CD4-positive, alpha-beta T cell treated with Interleukin-6 at 100 ng/mL for 8 hours (primary cell): ENCODE data around the gene FAHD2A.
A peak's percentile ranks its signal among the peaks of the same experiment; 100 is the strongest.
"Not testable (repeated sequence)": the region's sequence is repeated elsewhere in the genome, so short reads cannot be mapped to it uniquely, and the experiment has no call there.

ENCODE experiments used
- DNase-seq: peaks from one replicate; pipeline ENCODE4 v3.0.0-alpha.2; 2020; ENCODE audit warnings: mixed read lengths, low spot score

FAHD2A gene

DNA sequence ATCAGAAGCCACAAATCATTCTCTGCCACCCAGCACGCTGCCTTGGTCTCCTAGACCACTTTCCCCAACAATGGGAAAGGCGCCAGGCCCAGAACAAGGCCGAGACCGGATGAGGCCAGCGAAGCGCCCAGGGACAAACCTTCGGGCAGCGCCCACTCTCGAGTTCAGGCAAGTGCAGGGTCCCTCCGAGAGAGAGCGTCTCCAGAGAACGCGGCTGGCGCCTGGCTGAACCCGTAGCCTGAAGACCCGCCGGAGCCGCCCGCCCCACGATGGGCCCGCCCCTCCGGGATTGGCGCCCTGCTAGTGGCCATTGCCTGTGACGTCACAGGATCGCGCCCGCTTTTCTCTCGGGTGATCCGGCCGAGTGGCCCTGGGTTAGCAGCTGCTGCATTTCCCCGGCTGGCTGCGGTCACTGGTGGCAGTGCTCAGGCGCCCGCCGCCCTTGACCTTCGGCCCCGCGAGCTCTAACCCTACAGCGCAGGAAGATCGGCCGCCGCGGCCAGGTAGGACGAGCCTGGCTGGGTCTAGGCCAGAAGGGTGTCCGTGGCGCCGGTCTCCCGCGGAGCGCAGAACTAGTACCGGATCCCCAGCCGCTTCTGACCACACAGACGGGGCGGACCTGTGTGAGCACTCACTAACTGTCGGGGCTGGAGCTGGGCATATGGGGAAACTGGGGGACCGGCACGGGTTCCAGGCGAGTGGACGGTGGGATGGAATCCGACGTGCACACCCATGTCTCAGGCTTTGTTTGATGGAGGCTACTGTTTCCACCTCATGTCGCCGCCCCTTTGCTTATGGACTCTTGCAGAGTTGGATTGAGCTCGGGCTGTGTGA is at the start of gene FAHD2A:
Gene FAHD2A, plus strand, starts transcription at position 339 of the 834 bp plus-strand sequence. CDS start 2,851 bp downstream, outside the sequence.
- peak; percentile 90 for DNase-seq

- no peak for DNase-seq
Observed at GRCh38 chr2:95353055-95353575, 49.4 kb upstream of the FAHD2A start.

GRCh38 chr2:95353613-95354468 is 48.7 kb upstream of the FAHD2A start:
- no peak for DNase-seq

- no peak for DNase-seq
Observed at GRCh38 chr2:95354469-95354901, 48.0 kb upstream of the FAHD2A start.

- no peak for DNase-seq
Observed at GRCh38 chr2:95354925-95355324, 47.6 kb upstream of the FAHD2A start.

GRCh38 chr2:95355486-95355885 is 47.0 kb upstream of the FAHD2A start:
- DNase-seq: not testable (repeated sequence)

DNA sequence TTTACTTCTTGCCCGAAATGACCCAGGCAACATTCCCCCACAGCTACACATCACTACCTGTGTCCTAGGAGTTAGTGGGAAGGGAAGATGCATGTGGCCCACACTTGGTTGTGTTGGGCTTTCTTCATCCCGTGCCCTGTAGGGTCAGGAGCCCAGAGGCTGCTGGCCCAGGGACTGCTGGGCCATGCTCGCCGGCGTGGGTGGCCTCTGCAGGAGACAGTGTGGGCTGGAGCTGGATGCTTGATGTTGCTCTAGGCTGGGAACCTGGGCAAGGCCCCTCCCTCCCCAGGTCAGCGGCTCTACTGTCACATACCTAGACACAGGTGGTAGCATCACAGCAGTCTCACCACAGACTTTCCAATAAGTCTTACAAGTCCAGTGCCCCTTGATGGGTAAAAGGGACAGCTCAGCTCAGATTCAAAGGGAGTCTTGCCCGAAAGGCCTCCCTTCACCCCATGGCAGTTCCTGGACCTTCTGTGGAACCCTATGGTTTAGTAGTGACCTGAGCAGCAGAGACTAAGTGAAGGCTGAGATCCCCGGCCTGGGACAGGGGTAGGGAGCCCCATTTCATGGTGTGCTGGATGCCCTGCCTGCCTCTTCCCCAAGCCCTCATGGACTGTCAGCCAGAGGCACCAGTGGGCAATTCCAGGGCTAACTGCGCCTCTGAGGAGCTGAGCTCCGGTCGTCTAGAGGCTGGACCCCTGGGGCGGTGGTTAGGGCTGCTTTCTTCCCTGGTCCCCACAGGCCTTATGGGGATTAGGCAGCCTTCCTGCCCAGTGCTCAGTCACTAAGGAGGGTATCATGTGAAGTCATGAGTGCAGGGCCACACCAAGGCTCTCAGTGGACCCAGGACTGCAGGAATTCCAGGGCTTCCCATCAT is 45.4 kb upstream of the FAHD2A start:
- DNase-seq: no peak

DNA sequence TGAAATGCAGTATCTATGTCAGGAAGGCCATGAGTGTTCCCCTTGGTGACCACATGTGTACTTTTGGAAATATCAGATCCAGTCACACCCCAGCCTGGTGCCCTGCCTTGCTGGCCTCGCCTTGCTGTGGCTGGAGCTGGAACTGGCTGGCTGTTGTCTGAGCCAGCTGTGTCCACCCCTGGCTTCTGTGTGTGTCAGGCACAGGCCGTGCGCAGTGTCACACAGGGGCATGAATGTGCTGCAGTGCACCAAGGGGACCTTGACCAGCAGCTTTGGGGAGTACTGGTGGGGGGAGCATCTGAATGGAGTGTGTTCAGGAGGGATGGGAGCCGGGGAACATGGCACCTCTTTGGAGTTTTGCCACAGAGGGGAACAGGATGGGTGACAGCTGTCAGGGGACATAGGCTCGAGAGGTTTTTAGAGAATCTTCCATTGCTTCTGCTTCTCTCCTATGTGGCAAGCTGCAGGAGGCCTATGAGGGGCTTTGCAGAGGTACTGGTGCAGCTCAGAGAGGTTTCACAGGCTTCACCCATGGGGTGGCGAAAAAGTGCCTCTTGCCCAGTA is 44.7 kb upstream of the FAHD2A start:
- DNase-seq: no peak

GRCh38 chr2:95359031-95359430 is 43.5 kb upstream of the FAHD2A start:
- DNase-seq: no peak

DNA sequence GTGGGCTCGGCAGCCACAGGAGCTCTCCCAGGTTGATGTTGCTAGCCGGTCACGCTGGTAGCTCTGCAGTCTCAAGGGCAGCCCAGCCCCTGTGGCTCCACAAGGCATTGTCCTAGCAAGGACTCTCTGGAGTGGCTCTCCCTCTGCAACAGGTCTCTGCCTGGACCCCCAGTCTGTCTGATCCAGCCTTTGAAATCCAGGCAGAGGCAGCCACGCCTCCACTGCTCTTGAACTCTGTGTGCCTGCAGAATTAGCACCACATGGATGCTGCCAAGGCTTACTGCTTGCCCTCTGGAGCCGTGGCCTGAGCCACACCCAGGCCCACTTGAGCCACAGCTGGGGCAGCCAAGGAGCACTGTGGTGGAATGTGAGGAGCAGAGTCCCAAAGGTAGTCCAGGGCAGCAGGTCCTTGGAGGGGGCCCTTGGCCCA is 43.0 kb upstream of the FAHD2A start:
- no peak for DNase-seq

DNA sequence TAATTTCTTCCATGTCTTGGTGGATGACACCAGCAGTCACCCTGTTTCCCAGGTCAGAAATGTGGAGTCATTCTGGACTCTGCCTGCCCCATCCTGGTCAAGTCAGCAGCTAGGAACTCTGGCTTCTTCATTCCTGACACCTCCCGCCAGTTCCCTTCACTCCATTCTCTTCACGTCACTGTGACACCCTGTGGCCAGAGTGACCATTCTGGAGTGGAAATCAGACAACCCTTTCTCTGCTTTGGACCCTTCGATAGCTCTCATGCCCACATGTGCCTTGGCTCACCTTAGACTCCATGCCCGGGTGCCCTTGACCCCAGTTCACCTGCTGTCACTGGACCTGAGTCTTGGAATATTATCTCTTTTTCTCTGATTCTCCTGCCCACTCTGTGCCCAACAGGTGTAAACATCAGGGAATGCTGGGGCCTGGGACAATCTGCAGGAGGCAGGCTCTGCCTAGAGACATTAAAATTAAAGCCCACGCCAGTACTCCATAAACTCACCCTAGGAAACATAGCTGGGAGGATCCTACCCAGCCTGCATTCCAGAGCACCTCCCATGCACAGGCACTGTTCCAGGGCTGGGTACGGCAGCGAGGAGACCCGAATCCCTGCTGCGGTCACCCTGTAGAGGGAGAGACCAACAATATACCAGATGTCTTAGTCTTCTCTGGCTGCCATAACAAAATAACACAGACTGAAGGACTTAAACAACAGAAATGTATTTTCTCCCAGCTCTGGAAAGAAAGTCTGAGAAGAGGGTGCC is 41.1 kb upstream of the FAHD2A start:
- no peak for DNase-seq

DNA sequence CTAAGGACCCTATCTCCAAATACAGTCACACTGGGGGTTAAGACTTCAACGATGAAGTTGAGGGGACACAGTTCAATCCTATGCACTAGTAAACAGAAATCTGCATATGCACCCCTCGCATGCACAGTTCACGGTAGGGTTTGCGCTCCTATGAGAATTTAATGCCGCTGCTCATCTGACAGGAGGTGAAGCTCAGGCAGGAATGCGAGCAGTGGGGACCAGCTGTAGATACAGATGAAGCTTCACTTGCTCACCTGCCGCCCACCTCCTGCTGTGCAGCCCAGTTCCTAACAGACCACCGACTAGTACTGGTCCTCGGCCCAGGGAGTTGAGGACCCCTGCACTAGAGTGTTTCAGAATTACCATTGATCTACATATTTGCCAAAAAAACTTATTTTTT is 40.0 kb upstream of the FAHD2A start:
- DNase-seq: no peak

GRCh38 chr2:95366514-95366913 is 36.0 kb upstream of the FAHD2A start:
- DNase-seq: no peak

GRCh38 chr2:95372216-95372829 is 30.2 kb upstream of the FAHD2A start:
- DNase-seq: no peak

- no peak for DNase-seq
Observed at GRCh38 chr2:95372845-95373244, 29.7 kb upstream of the FAHD2A start.

DNA sequence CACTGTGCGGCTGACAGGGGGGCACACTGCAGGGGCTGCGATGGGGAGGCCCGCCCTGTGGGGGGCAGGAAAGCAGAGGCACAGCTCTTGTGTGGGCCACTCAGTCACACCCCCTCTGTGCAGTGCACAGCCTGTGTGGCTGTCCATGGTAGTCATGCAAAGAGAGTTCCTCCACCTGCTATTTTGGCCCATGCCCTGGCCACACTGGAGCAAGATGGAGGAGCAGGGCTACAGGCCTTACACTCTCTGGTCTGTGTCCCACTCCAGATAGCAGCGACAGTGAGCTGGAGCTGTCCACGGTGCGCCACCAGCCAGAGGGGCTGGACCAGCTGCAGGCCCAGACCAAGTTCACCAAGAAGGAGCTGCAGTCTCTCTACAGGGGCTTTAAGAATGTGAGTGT is 28.5 kb upstream of the FAHD2A start:
- DNase-seq: no peak

- no peak for DNase-seq
Observed at GRCh38 chr2:95374451-95374920, 28.0 kb upstream of the FAHD2A start.

DNA sequence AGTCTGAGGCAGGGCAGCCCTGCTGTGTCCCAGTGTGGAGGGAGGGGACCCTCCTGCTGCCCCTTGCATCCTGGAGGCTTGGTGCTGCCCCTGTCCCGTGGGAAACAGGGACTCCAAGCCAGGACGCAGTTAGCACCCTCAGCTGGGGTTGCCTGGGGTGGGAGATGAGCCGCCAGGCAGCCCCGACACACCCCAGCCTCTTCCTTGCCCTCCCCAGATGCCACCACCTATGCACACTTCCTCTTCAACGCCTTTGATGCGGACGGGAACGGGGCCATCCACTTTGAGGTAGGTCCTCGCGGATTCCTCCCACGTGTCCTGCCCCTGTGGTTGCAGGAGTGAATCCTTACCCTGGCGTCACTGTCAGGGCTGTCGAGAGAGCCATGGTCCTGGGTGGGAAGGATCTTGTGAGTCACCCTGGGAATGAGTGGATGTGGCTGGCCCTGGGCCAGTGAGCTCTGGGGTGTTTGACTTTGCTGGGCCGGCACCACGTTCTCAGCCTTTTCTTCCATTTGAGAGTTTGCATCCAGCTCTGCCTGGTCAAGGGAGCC is 27.5 kb upstream of the FAHD2A start:
- DNase-seq: no peak

GRCh38 chr2:95375532-95376150 is 26.9 kb upstream of the FAHD2A start:
- no peak for DNase-seq
